GM21529 (cell line): ENCODE data around the gene CHRNA5.

Experiments
- ATAC-seq: cut with Tn5 transposase; IDR thresholded peaks from one replicate; pipeline ENCODE4 v1.9.1; 2021; ENCODE audit not compliant: unreplicated experiment

Gene CHRNA5

GRCh38 chr15:78619022-78619950, 54.0 kb downstream of the CHRNA5 start:
- ATAC-seq, result no peak

- ATAC-seq, result no peak
These were observed 54.8 kb downstream of the CHRNA5 start for GRCh38 chr15:78620021-78620526.

GRCh38 chr15:78620527-78621421, 55.5 kb downstream of the CHRNA5 start, which contains the start of gene CHRNA3:
Gene CHRNA3 (minus strand): TSS chr15:78620996. CDS start chr15:78620794, 202 bp downstream.
- ATAC-seq, result no peak

- ATAC-seq, result no peak
These were observed 56.6 kb downstream of the CHRNA5 start for GRCh38 chr15:78621810-78622402.

- ATAC-seq, result no peak
These were observed 58.6 kb downstream of the CHRNA5 start for GRCh38 chr15:78623786-78624497.

- no peak for ATAC-seq
These were observed 59.6 kb downstream of the CHRNA5 start for GRCh38 chr15:78624651-78625590.

- ATAC-seq, result no peak
These were observed 60.4 kb downstream of the CHRNA5 start for GRCh38 chr15:78625606-78626280.

- no peak for ATAC-seq
These were observed 61.2 kb downstream of the CHRNA5 start for GRCh38 chr15:78626381-78626995.

- ATAC-seq, result no peak
These were observed 62.0 kb downstream of the CHRNA5 start for GRCh38 chr15:78627348-78627747.

GRCh38 chr15:78628227-78628626, 62.9 kb downstream of the CHRNA5 start:
- ATAC-seq, result no peak

GRCh38 chr15:78629031-78629715, 63.9 kb downstream of the CHRNA5 start:
- no peak for ATAC-seq

GRCh38 chr15:78629716-78630065, 64.4 kb downstream of the CHRNA5 start:
- no peak for ATAC-seq

- no peak for ATAC-seq
These were observed 65.7 kb downstream of the CHRNA5 start for GRCh38 chr15:78630886-78631633.

- ATAC-seq, result no peak
These were observed 68.0 kb downstream of the CHRNA5 start for GRCh38 chr15:78633348-78633747.

GRCh38 chr15:78634210-78635145, 69.2 kb downstream of the CHRNA5 start:
- ATAC-seq, result no peak

GRCh38 chr15:78635346-78635745, 70.0 kb downstream of the CHRNA5 start:
- no peak for ATAC-seq
